Common myeloid progenitor, CD34-positive (primary cell): ENCODE data around the gene EDEM2.

ENCODE experiments used
- CTCF ChIA-PET: fragments of 350-600 bp; sonication (Branson Sonifier 250); formaldehyde crosslinking; loops from one replicate; lab custom pipeline; 2021; ENCODE audit warnings: antibody characterized with exemption; lab: Charles Lee
- POLR2A ChIA-PET: fragments of 350-600 bp; sonication (Branson Sonifier 250); formaldehyde crosslinking; loops from one replicate; lab custom pipeline; 2021; ENCODE audit warnings: antibody characterized with exemption; lab: Charles Lee
- DNase-seq, 3 donors: peaks; one replicate each; pipeline versions ENCODE4 v3.0.0 to v3.0.0-alpha.2; 2013
- H3K27ac ChIP-seq, 2 experiments: 1 replicate in 1 of 2; 2 replicates in 1 of 2; pipeline ENCODE4 v1.7.0; 2013; ENCODE audit warnings: inconsistent platforms in 2 of 2, low read length in 2 of 2, mild to moderate bottlenecking in 2 of 2, low read depth in 1 of 2, moderate library complexity in 1 of 2; ENCODE audit not compliant: severe bottlenecking in 2 of 2, insufficient read depth in 1 of 2, poor library complexity in 1 of 2
- H3K27me3 ChIP-seq, 5 experiments: replicated peaks in 2 of 5; 1 replicate in 3 of 5; 2 replicates in 2 of 5; pipeline versions ENCODE4 v1.6.1 to v1.7.0; 2013; ENCODE audit warnings: low read length in 4 of 5, mild to moderate bottlenecking in 2 of 5, moderate library complexity in 2 of 5, inconsistent platforms in 1 of 5; ENCODE audit not compliant: insufficient read depth in 5 of 5, control insufficient read depth in 4 of 5
- H3K36me3 ChIP-seq, 4 experiments: 1 replicate in 2 of 4; 2 replicates in 2 of 4; pipeline versions ENCODE4 v1.6.1 to v1.7.0; 2013; ENCODE audit warnings: low read length in 3 of 4, control low read depth in 1 of 4, mild to moderate bottlenecking in 1 of 4; ENCODE audit not compliant: control insufficient read depth in 4 of 4, insufficient read depth in 4 of 4
- H3K4me1 ChIP-seq, 4 experiments: 1 replicate in 3 of 4; 2 replicates in 1 of 4; pipeline versions ENCODE4 v1.6.1 to v1.7.1; 2013; ENCODE audit warnings: low read length in 3 of 4, mild to moderate bottlenecking in 3 of 4, control low read depth in 1 of 4, inconsistent platforms in 1 of 4, moderate library complexity in 1 of 4; ENCODE audit not compliant: control insufficient read depth in 4 of 4, insufficient read depth in 4 of 4; ENCODE audit errors: control extremely low read depth in 1 of 4
- H3K4me3 ChIP-seq, 7 experiments: 1 replicate in 4 of 7; 2 replicates in 3 of 7; pipeline versions ENCODE4 v1.5.1 to v1.7.0; 2013; ENCODE audit warnings: mild to moderate bottlenecking in 7 of 7, low read length in 6 of 7, moderate library complexity in 6 of 7, inconsistent platforms in 2 of 7, low read depth in 2 of 7, control low read depth in 1 of 7; ENCODE audit not compliant: insufficient read depth in 4 of 7, control insufficient read depth in 1 of 7; ENCODE audit errors: extremely low read depth in 1 of 7
- H3K9me3 ChIP-seq, 5 experiments: 1 replicate in 4 of 5; 2 replicates in 1 of 5; pipeline versions ENCODE4 v1.6.1 to v1.7.1; 2013; ENCODE audit warnings: low read length in 4 of 5, mild to moderate bottlenecking in 2 of 5, inconsistent platforms in 1 of 5, low read depth in 1 of 5, moderate library complexity in 1 of 5; ENCODE audit not compliant: control insufficient read depth in 4 of 5, insufficient read depth in 2 of 5; ENCODE audit errors: control extremely low read depth in 1 of 5
- WGBS: methylation state at CpG from one replicate; pipeline ENCODE4 v1.1.5; 2013; ENCODE audit not compliant: insufficient coverage; 5-methylcytosine and 5-hydroxymethylcytosine counted together

The EDEM2 gene

GRCh38 chr20:35066194-35066593 lies 80.9 kb downstream of the EDEM2 start:
- Histone ChIP-seq H3K9me3 (no peaks in the 10 kb centered on the region), H3K27ac (no peak overlapping the region), H3K36me3 (peaks cover 12 to 43% (median 24%) of the 10 kb centered on the region in 4 experiments), H3K4me3 (no peak overlapping the region), H3K27me3 (no peaks in the 10 kb centered on the region), H3K4me1 (peaks cover 0 to 2% (median 0%) of the 10 kb centered on the region in 4 experiments)
- DNase-seq, result no peak
- ChIA-PET CTCF (no interaction called here), POLR2A (no interaction called here)
- WGBS, result 98% methylated on average over 5 of the region's 6 CpGs
